C4-2B (cell line): ENCODE measurements around the gene AKAP12.

Source experiments
- ZFX ChIP-seq: fragments of 450-650 bp; IDR thresholded peaks from 2 replicates; pipeline ENCODE4 v1.6.1; 2017
- TF ChIP-seq, protein P1 (sequence below): fragments of 450-650 bp; conservative IDR thresholded peaks from 2 replicates; pipeline ENCODE4 v1.5.1; 2017; ENCODE audit warnings: mild to moderate bottlenecking

DNA sequence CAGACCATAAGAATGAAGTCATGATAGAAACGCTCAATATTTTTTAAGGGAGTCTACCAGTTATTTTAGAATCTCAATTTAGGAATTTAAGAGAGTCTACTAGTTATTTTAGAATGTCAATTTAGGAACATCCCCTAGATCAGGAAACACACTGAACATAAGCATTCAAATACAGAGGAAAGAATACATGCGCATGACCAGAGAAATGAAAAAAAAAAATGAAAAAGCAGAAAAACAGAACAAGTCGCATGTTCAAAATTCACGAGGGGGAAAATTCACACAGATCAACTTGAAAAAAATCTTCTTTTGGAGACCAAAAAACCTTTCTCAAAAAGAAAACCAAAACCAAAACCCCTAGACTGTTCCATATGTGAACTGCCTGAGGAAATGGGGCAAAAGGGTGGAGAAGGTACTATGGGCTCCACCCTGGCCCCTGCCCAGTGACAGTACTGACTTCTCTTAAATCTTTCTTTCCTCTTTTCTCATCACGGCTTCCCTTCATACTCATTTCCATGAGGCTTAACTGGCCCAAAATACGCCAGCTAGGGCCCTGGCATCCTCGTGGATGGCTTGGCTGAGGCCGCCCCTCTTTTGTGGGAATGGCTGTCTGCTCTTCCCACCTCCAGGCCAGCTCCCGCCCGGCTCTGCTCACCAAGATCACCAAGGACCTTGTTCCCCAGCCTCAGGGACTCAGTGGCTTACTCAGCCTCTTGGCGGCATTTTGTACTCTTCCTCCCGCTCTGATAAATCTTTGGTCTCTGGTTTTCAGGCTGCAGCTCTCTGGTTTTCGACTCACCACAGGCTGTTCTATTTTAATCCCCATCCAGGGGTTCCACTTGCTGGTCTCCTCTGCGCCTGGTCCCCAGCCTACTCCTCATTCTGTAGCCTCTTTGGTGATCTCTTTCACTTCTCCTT lies 140.4 kb downstream of the AKAP12 start:
- TF ChIP-seq, protein P1, sequence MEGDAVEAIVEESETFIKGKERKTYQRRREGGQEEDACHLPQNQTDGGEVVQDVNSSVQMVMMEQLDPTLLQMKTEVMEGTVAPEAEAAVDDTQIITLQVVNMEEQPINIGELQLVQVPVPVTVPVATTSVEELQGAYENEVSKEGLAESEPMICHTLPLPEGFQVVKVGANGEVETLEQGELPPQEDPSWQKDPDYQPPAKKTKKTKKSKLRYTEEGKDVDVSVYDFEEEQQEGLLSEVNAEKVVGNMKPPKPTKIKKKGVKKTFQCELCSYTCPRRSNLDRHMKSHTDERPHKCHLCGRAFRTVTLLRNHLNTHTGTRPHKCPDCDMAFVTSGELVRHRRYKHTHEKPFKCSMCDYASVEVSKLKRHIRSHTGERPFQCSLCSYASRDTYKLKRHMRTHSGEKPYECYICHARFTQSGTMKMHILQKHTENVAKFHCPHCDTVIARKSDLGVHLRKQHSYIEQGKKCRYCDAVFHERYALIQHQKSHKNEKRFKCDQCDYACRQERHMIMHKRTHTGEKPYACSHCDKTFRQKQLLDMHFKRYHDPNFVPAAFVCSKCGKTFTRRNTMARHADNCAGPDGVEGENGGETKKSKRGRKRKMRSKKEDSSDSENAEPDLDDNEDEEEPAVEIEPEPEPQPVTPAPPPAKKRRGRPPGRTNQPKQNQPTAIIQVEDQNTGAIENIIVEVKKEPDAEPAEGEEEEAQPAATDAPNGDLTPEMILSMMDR = no peak
- TF ChIP-seq ZFX = no peak
